ENCODE results near the gene PEX11G. TPM values are rescaled to one million over a fixed set of nuclear protein-coding genes. Genes with fewer than 3 reads are reported as not detected.

Gene PEX11G
- total and polyA plus RNA-seq, 9 of the 15 experiments (the other 6 are each of a cell fraction or from before 2014, with no cell fraction given), result 0.07 to 3.2 (median 0.70) TPM; not detected in 1

- Histone ChIP-seq H3K79me2 (ENCODE audit: control insufficient read depth, insufficient read depth, low read length) (peaks cover 4% of the 10 kb centered on the region; the same call in 2 of the 3 replicates), H3K4me3 (no peak overlapping the region), H4K20me1 (replicated peaks; ENCODE audit: control insufficient read depth, insufficient read depth, low read length) (no peaks in the 10 kb centered on the region), H3K27ac (ENCODE audit: extremely low read depth, low read depth, low read length) (no peak overlapping the region), H3K4me1 (replicated peaks in 1 of 2; ENCODE audit: control insufficient read depth in 2 of 2, insufficient read depth in 2 of 2, low read length in 2 of 2) (peaks cover 11 to 40% of the 10 kb centered on the region in 2 experiments; a peak in 4 of 5 replicates), H3K9ac (ENCODE audit: insufficient read depth in 1 of 2, low read depth in 2 of 2, low read length in 2 of 2) (no peak overlapping the region), H3K9me3 (replicated peaks; ENCODE audit: control insufficient read depth, insufficient read depth, low read depth, low read length) (no peaks in the 10 kb centered on the region), H2AFZ (ENCODE audit: low read depth, low read length) (no peak overlapping the region), H3K36me3 (ENCODE audit: control insufficient read depth, insufficient read depth, low read length) (no peaks in the 10 kb centered on the region), H3K4me2 (ENCODE audit: insufficient read depth, low read length) (no peak overlapping the region), H3K9me1 (ENCODE audit: control insufficient read depth, insufficient read depth, low read length) (no peaks in the 10 kb centered on the region), H3K27me3 (ENCODE audit: control insufficient read depth in 2 of 2, insufficient read depth in 2 of 2, low read length in 2 of 2) (no peaks in the 10 kb centered on the region)
- no peak for DNase-seq (ENCODE audit: extremely low read depth in 1 of 4, low spot score in 3 of 4)
- no peak for FAIRE-seq
- WGBS (ENCODE audit: insufficient coverage, low coverage, missing lambda C conversion rate), result 90% methylated on average over 26 of the region's 74 CpGs
- ChIA-PET POLR2A (interaction anchor here (0.8 to 1.2 kb wide), 2 partner anchors 9 to 12 kb away, joined by 3 to 4 read pairs; no protein-coding TSS in a partner anchor), CTCF (ENCODE audit: low intra/inter-chr PET ratio) (no interaction called here)
- no TSS peak for BruUV-seq (replicated peaks)
- intact Hi-C loops (cut with micrococcal nuclease) (no loop called here), in situ Hi-C loops (cut with MboI) (no loop called here)
- TF ChIP-seq ZNF121 (CRISPR knock-in tag; conservative IDR thresholded peaks at IDR 0.05), result no peak
- TF ChIP-seq PCBP1 (IDR thresholded peaks at IDR 0.05; ENCODE audit: low read depth, low read length, poor library complexity, severe bottlenecking), result no peak
- no peak for TF ChIP-seq ESRRA (IDR thresholded peaks at IDR 0.05; ENCODE audit: borderline replicate concordance, low read depth)
- no peak for TF ChIP-seq RB1 (IDR thresholded peaks at IDR 0.05; ENCODE audit: low read depth)
- TF ChIP-seq FOXK2 (conservative IDR thresholded peaks at IDR 0.05 in 1 of 2, IDR thresholded peaks at IDR 0.05 in 1 of 2; ENCODE audit: low read depth in 2 of 2), result no peak
- TF ChIP-seq ZNF668 (CRISPR knock-in tag; IDR thresholded peaks at IDR 0.05), result no peak
- no peak for TF ChIP-seq HDAC3 (IDR thresholded peaks at IDR 0.05; ENCODE audit: borderline replicate concordance, partially characterized antibody)
- TF ChIP-seq HNRNPK (IDR thresholded peaks at IDR 0.05; ENCODE audit: low read depth, low read length, poor library complexity, severe bottlenecking), result no peak
- no peak for TF ChIP-seq CEBPB (tag; IDR thresholded peaks at IDR 0.05)
- no peak for TF ChIP-seq NCOA2 (IDR thresholded peaks at IDR 0.05; ENCODE audit: partially characterized antibody in 2 of 2)
- TF ChIP-seq MNT (conservative IDR thresholded peaks at IDR 0.05), result no peak
- TF ChIP-seq FOXJ2 (tag; IDR thresholded peaks at IDR 0.05), result no peak
- TF ChIP-seq ZNF184 (CRISPR knock-in tag; IDR thresholded peaks at IDR 0.05), result no peak
- TF ChIP-seq ZNF584 (CRISPR knock-in tag; IDR thresholded peaks at IDR 0.05; ENCODE audit: low read depth), result no peak
- TF ChIP-seq NFE2 (IDR thresholded peaks at IDR 0.05; ENCODE audit: low read depth), result no peak
- TF ChIP-seq NBN (IDR thresholded peaks at IDR 0.05; ENCODE audit: low read depth), result no peak
- no peak for TF ChIP-seq GABPB1 (CRISPR knock-in tag; IDR thresholded peaks at IDR 0.05)
- TF ChIP-seq CC2D1A (IDR thresholded peaks at IDR 0.05), result no peak
- TF ChIP-seq, protein P1, sequence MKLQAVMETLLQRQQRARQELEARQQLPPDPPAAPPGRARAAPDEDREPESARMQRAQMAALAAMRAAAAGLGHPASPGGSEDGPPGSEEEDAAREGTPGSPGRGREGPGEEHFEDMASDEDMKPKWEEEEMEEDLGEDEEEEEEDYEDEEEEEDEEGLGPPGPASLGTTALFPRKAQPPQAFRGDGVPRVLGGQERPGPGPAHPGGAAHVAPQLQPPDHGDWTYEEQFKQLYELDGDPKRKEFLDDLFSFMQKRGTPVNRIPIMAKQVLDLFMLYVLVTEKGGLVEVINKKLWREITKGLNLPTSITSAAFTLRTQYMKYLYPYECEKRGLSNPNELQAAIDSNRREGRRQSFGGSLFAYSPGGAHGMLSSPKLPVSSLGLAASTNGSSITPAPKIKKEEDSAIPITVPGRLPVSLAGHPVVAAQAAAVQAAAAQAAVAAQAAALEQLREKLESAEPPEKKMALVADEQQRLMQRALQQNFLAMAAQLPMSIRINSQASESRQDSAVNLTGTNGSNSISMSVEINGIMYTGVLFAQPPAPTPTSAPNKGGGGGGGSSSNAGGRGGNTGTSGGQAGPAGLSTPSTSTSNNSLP (IDR thresholded peaks at IDR 0.05; ENCODE audit: borderline replicate concordance, low read depth, low read length), result no peak
- ATAC-seq, result no peak
These were observed 30.7 kb upstream of the PEX11G start for GRCh38 chr19:7519361-7520130.

Measured in K562 (cell line).